HG03521 (cell line): Measurements from ENCODE around the gene TCP11L2.
A peak's percentile ranks its signal among the peaks of the same experiment; 100 is the strongest.

Experiments used
- ATAC-seq: cut with Tn5 transposase; IDR thresholded peaks from one replicate; pipeline ENCODE4 v1.9.1; 2021; ENCODE audit warnings: mild to moderate bottlenecking, moderate library complexity; ENCODE audit not compliant: unreplicated experiment

TCP11L2 gene

GRCh38 chr12:106302401-106303201, at the start of gene TCP11L2:
TSS of gene TCP11L2 (plus strand) at chr12:106302733. CDS start at chr12:106311076, 8,343 bp downstream.
- ATAC-seq: peak; percentile 68

GRCh38 chr12:106254724-106255123, 47.8 kb upstream of the TCP11L2 start:
- ATAC-seq: no peak

GRCh38 chr12:106255493-106255892, 47.0 kb upstream of the TCP11L2 start:
- no peak for ATAC-seq

- ATAC-seq: no peak
These were observed 46.6 kb upstream of the TCP11L2 start for GRCh38 chr12:106255952-106256351.

GRCh38 chr12:106256524-106256923, 46.0 kb upstream of the TCP11L2 start:
- no peak for ATAC-seq

GRCh38 chr12:106258226-106258625, 44.3 kb upstream of the TCP11L2 start:
- no peak for ATAC-seq

- ATAC-seq: no peak
These were observed 43.6 kb upstream of the TCP11L2 start for GRCh38 chr12:106258935-106259334.

GRCh38 chr12:106265116-106265515, 37.4 kb upstream of the TCP11L2 start:
- no peak for ATAC-seq

GRCh38 chr12:106267535-106267934, 35.0 kb upstream of the TCP11L2 start:
- no peak for ATAC-seq

- ATAC-seq: no peak
These were observed 33.3 kb upstream of the TCP11L2 start for GRCh38 chr12:106269150-106269771.

GRCh38 chr12:106271575-106272505, 30.7 kb upstream of the TCP11L2 start:
- ATAC-seq: no peak

- ATAC-seq: no peak
These were observed 29.0 kb upstream of the TCP11L2 start for GRCh38 chr12:106273491-106273890.

GRCh38 chr12:106274012-106274411, 28.5 kb upstream of the TCP11L2 start:
- ATAC-seq: no peak

GRCh38 chr12:106274575-106275121, 27.9 kb upstream of the TCP11L2 start:
- no peak for ATAC-seq

GRCh38 chr12:106275458-106275857, 27.1 kb upstream of the TCP11L2 start:
- no peak for ATAC-seq

- peak; percentile 76 for ATAC-seq
These were observed 26.3 kb upstream of the TCP11L2 start for GRCh38 chr12:106276032-106276740.

- ATAC-seq: no peak
These were observed 22.4 kb upstream of the TCP11L2 start for GRCh38 chr12:106280106-106280505.

GRCh38 chr12:106281056-106281782, 21.3 kb upstream of the TCP11L2 start:
- no peak for ATAC-seq

- ATAC-seq: no peak
These were observed 20.7 kb upstream of the TCP11L2 start for GRCh38 chr12:106281804-106282203.
